NOMO-1 (cell line): Measurements from ENCODE around the gene ATG14.

Experiments
- DNase-seq, 2 experiments: peaks; one replicate each; lab custom pipeline; 2025; ENCODE audit not compliant: unreplicated experiment in 2 of 2; lab: John Stamatoyannopoulos, UW

ATG14 gene

DNA sequence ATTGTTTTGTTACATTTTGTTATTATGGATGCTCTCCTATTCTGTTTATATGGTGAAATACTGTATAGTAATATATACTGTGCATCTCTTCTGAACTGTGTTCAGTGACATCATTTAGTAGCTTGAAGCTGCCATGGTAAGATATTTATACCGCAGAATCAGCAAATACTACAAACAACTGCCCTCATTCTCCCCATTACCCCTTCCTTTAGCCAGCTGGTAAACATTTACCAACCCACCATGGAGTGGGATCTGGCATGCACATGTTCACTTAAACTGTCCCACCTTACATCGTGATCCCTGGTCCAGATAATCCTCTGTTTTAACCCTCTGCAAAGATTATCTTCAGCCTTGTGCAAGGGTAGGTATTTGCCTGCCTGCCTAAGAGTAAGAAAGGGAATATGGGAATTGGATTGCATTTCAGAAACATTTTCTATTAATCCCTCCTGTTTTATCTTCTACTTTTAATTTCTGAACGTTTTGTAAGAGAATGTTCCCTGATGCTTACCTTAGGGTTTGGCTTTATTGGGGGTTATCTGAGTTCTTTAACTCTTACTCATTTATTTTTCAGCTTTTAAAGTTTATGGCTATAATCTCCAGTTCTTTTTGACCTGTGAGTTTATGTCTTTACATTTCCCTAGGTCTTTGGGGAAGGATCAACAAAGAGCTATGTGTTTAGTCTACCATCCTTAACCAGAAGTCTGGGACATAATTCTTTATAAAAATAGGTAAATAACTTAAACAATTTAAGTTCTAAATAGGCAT, 93.9 kb downstream of the ATG14 start:
- no peak for DNase-seq

DNA sequence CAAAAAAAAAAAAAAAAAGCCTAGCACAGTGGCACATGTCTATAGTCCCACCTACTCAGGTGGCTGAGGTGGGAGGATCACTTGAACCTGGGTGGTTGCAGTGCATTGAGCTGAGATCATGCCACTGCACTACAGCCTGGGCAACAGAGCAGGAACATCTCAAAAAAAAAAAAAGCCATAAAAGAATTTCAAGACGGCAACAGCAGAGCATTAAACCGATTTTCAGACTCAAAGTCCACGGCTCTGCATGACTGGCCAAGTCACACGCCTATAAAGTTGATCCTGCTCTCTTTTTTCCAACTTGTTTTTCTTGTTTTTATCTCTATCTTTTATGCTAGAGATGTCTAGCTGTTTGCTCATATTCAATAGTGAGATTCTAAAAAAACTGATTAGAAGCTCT, 95.1 kb downstream of the ATG14 start:
- DNase-seq: no peak
